Panc1 (cell line): ENCODE results near the gene SLC5A6. TPM values are rescaled to one million over a fixed set of nuclear protein-coding genes. Genes with fewer than 3 reads are reported as not detected.

Experiments
- ATAC-seq: fragments of 200-7000 bp; cut with Tn5 transposase; 2 replicates; pipeline ENCODE4 v1.9.1; 2020; ENCODE audit warnings: mild to moderate bottlenecking, moderate library complexity
- BruUV-seq: library from RNA; stranded (reverse); fragments of 400-500 nt; replicated peaks from 2 replicates; lab custom pipeline; 2021; lab: Mats Ljungman, UMichigan
- CTCF ChIA-PET: fragments of 300-600 bp; sonication (Branson Sonifier 250); formaldehyde crosslinking; loops from one replicate; lab custom pipeline; 2022; ENCODE audit warnings: antibody characterized with exemption; lab: Charles Lee
- POLR2A ChIA-PET: fragments of 300-600 bp; sonication (Branson Sonifier 250); formaldehyde crosslinking; loops from one replicate; lab custom pipeline; 2022; ENCODE audit warnings: antibody characterized with exemption; lab: Charles Lee
- DNase-seq: peaks from one replicate; pipeline ENCODE4 v3.0.0-alpha.2; 2010; ENCODE audit warnings: low read depth, low spot score
- H3K27ac ChIP-seq: 2 replicates; pipeline ENCODE4 v1.5.1; 2011; ENCODE audit warnings: mild to moderate bottlenecking, low read length, inconsistent platforms
- H3K27me3 ChIP-seq: fragments of 200-500 bp; sonication (Bioruptor generic); 2 replicates; pipeline ENCODE4 v1.6.0; 2014; ENCODE audit warnings: low read length, inconsistent platforms; ENCODE audit not compliant: control insufficient read depth, insufficient read depth
- H3K36me3 ChIP-seq: fragments of 200-500 bp; sonication (Bioruptor generic); 2 replicates; pipeline ENCODE4 v1.5.1; 2014; ENCODE audit warnings: inconsistent platforms, mild to moderate bottlenecking, low read length, moderate library complexity; ENCODE audit not compliant: control insufficient read depth, insufficient read depth
- H3K4me1 ChIP-seq: 2 replicates; pipeline ENCODE4 v1.5.1; 2011; ENCODE audit warnings: inconsistent platforms, mild to moderate bottlenecking, low read length, moderate library complexity; ENCODE audit not compliant: control insufficient read depth, insufficient read depth
- H3K4me3 ChIP-seq, 2 experiments: 2 replicates each; pipeline ENCODE4 v1.5.1; 2011 to 2012; ENCODE audit warnings: low read depth in 2 of 2, low read length in 2 of 2, mild to moderate bottlenecking in 2 of 2, inconsistent platforms in 1 of 2, moderate library complexity in 1 of 2
- H3K9me3 ChIP-seq: fragments of 200-500 bp; sonication (Bioruptor generic); 2 replicates; pipeline ENCODE4 v1.5.1; 2014; ENCODE audit warnings: low read depth, mild to moderate bottlenecking, inconsistent platforms, low read length, moderate library complexity; ENCODE audit not compliant: control insufficient read depth, insufficient read depth
- CTCF ChIP-seq: fragments of 450-650 bp; IDR thresholded peaks from 2 replicates; pipeline ENCODE4 v1.5.1; 2017; ENCODE audit warnings: mild to moderate bottlenecking
- POLR2AphosphoS5 ChIP-seq: IDR thresholded peaks from 2 replicates; pipeline ENCODE4 v1.6.1; 2012; ENCODE audit warnings: mild to moderate bottlenecking, low read depth, low read length, moderate library complexity
- REST ChIP-seq, 2 experiments: IDR thresholded peaks; 2 replicates each; pipeline ENCODE4 v1.6.1; 2011 to 2012; ENCODE audit warnings: low read depth in 2 of 2, control low read depth in 1 of 2, low read length in 1 of 2, mild to moderate bottlenecking in 1 of 2, moderate library complexity in 1 of 2; ENCODE audit not compliant: insufficient read depth in 1 of 2
- SIN3A ChIP-seq: IDR thresholded peaks from 2 replicates; pipeline ENCODE4 v1.6.1; 2012; ENCODE audit warnings: low read depth, mild to moderate bottlenecking, low read length, moderate library complexity, borderline replicate concordance; ENCODE audit not compliant: insufficient read depth
- TCF7L2 ChIP-seq: IDR thresholded peaks from 2 replicates; pipeline ENCODE4 v1.6.1; 2011; ENCODE audit warnings: mild to moderate bottlenecking, low read depth, low read length, inconsistent platforms
- in situ Hi-C: cut with HindIII; loops from 2 replicates; pipeline ENCODE4 v1.10.0; 2016; ENCODE audit warnings: low sequenced_read_pairs, low pct_unique_long_range_greater_than_20kb
- intact Hi-C: fragments of 100-400 bp; cut with micrococcal nuclease; formaldehyde crosslinking; loops from one replicate; pipeline ENCODE4 v1.10.0; 2022; ENCODE audit not compliant: unreplicated experiment
- total RNA-seq: library from RNA; stranded (reverse); gene quantifications from one replicate; pipeline ENCODE4 v1.2.1, GENCODE V29; 2021; ENCODE audit not compliant: unreplicated experiment

SLC5A6 gene
- total RNA-seq, 1 experiment from 2014 or later: 74.5 TPM

- TF ChIP-seq TCF7L2 (no peak), SIN3A (no peak), CTCF (no peak), REST (IDR thresholded peaks at IDR 0.05; ENCODE audit: insufficient read depth in 1 of 2, low read depth in 2 of 2, low read length in 1 of 2) (no peak), POLR2AphosphoS5 (no peak)
- ChIA-PET POLR2A (no interaction called here), CTCF (interaction anchor here (0.6 kb wide), 1 partner anchor 32 kb away, joined by 3 read pairs; no protein-coding TSS in a partner anchor)
- Histone ChIP-seq H3K27ac (no peak overlapping the region), H3K9me3 (no peaks in the 10 kb centered on the region), H3K4me1 (peaks cover 6% of the 10 kb centered on the region), H3K4me3 (no peak overlapping the region), H3K27me3 (no peaks in the 10 kb centered on the region), H3K36me3 (no peaks in the 10 kb centered on the region; the same call in 1 of the 2 replicates)
- DNase-seq (no peak), ATAC-seq (no peak)
- BruUV-seq: TSS peak; percentile 44
- in situ Hi-C loops (no loop called here), intact Hi-C loops (no loop called here)
Observed at GRCh38 chr2:27247893-27248292, 35.8 kb upstream of the SLC5A6 start.

GRCh38 chr2:27245626-27246025, 33.6 kb upstream of the SLC5A6 start:
- Histone ChIP-seq H3K4me3 (no peak overlapping the region), H3K27ac (no peak overlapping the region), H3K9me3 (no peaks in the 10 kb centered on the region), H3K36me3 (peaks cover 5% of the 10 kb centered on the region), H3K4me1 (peaks cover 6% of the 10 kb centered on the region), H3K27me3 (no peaks in the 10 kb centered on the region)
- POLR2A ChIA-PET: no interaction called here
- ATAC-seq (no peak), DNase-seq (no peak)
- in situ Hi-C loops: no loop called here
- intact Hi-C loops: no loop called here
- TF ChIP-seq REST (IDR thresholded peaks at IDR 0.05; ENCODE audit: insufficient read depth in 1 of 2, low read depth in 2 of 2, low read length in 1 of 2): no peak
- no peak for TF ChIP-seq POLR2AphosphoS5
- no peak for TF ChIP-seq TCF7L2
- no peak for TF ChIP-seq SIN3A
- TF ChIP-seq CTCF: no peak
- BruUV-seq: no TSS peak
- CTCF ChIA-PET: no interaction called here
